ENCODE results near the gene REC8.
A peak's percentile ranks its signal among the peaks of the same experiment; 100 is the strongest.

REC8 gene

GRCh38 chr14:24185741-24186140 is 13.9 kb downstream of the REC8 start:
- no peaks in the 10 kb centered on the region for H3K27me3 Mint-ChIP-seq (ENCODE audit: low read depth)
- peak overlapping the region in 2 of 3 experiments; percentile 47 to 55 for H3K4me3 Mint-ChIP-seq
- TF ChIP-seq, protein P1, sequence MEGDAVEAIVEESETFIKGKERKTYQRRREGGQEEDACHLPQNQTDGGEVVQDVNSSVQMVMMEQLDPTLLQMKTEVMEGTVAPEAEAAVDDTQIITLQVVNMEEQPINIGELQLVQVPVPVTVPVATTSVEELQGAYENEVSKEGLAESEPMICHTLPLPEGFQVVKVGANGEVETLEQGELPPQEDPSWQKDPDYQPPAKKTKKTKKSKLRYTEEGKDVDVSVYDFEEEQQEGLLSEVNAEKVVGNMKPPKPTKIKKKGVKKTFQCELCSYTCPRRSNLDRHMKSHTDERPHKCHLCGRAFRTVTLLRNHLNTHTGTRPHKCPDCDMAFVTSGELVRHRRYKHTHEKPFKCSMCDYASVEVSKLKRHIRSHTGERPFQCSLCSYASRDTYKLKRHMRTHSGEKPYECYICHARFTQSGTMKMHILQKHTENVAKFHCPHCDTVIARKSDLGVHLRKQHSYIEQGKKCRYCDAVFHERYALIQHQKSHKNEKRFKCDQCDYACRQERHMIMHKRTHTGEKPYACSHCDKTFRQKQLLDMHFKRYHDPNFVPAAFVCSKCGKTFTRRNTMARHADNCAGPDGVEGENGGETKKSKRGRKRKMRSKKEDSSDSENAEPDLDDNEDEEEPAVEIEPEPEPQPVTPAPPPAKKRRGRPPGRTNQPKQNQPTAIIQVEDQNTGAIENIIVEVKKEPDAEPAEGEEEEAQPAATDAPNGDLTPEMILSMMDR (IDR thresholded peaks at IDR 0.05; ENCODE audit: unreplicated experiment in 3 of 3), result no peak
- H3K36me3 Mint-ChIP-seq (ENCODE audit: low read depth), result peaks cover 29% of the 10 kb centered on the region
- peaks cover 29% of the 10 kb centered on the region for H3K4me1 Mint-ChIP-seq
- no peaks in the 10 kb centered on the region for H3K9me3 Mint-ChIP-seq
- no peak overlapping the region for H3K27ac Mint-ChIP-seq

DNA sequence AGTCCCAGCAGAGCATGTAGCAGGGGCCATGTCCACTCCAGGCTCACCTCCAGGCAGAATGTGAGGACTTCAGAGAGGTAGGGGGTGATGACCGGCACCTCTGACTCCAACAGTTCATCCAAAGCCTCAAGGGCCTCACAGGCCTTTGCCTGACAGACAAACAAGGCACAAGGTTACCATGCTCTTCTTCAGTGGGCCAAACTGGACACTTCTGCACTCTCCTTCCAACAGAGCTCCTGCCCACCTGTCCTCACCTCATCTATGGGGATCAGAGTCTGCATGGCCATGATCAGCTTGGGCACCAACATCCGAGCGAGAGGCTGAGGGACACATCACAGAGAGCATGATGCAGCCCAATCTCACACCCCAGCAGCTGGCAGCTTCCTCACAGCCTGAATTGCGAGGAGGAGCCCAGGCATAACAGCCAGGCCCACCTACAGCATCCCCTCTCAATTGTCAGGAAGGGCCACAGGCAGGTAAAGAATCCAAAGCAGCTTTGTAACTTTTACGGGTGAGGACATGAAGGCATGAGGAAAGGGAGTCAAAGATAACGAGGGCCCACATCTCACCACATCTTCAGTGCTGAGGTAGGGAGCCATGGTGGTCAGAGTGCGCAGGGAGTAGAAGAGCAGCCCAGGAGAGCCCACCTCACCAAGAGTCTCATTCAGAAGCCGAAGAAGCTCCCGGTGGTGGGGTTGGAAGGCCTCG is 15.1 kb downstream of the REC8 start:
- H3K27me3 Mint-ChIP-seq (ENCODE audit: low read depth), result no peaks in the 10 kb centered on the region
- peaks cover 29% of the 10 kb centered on the region for H3K4me1 Mint-ChIP-seq
- TF ChIP-seq, protein P1 (IDR thresholded peaks at IDR 0.05; ENCODE audit: unreplicated experiment in 3 of 3), result no peak
- peaks cover 28% of the 10 kb centered on the region for H3K36me3 Mint-ChIP-seq (ENCODE audit: low read depth)
- H3K27ac Mint-ChIP-seq, result no peak overlapping the region
- peak overlapping the region; percentile 93 to 95 (median 94) for H3K4me3 Mint-ChIP-seq
- no peaks in the 10 kb centered on the region for H3K9me3 Mint-ChIP-seq

DNA sequence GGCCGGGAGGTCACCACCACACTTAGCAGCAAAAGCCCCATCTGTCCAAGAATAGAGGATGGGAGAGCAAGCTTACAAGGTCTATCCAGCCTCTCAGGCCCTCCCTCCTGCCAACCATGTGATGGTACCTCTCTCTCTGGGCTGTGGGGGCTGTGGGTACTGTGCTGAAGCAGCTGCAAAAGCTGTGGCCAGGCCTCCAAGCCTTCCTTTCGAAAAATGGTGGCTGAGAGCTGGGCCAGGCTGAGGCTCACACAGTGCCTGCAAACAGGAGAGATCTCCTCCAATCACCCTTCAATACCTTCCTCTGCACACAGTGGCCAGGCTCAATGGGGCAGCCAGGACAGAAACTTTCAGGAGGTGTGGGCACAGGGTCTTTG is 15.6 kb downstream of the REC8 start:
- Mint-ChIP-seq H3K9me3 (no peaks in the 10 kb centered on the region), H3K27me3 (ENCODE audit: low read depth) (no peaks in the 10 kb centered on the region), H3K36me3 (ENCODE audit: low read depth) (peaks cover 28% of the 10 kb centered on the region), H3K4me1 (peaks cover 29% of the 10 kb centered on the region), H3K4me3 (peak overlapping the region; percentile 93 to 95 (median 94)), H3K27ac (peak overlapping the region; percentile 44 to 90 (median 88))
- TF ChIP-seq, protein P1 (IDR thresholded peaks at IDR 0.05; ENCODE audit: unreplicated experiment in 3 of 3), result no peak

DNA sequence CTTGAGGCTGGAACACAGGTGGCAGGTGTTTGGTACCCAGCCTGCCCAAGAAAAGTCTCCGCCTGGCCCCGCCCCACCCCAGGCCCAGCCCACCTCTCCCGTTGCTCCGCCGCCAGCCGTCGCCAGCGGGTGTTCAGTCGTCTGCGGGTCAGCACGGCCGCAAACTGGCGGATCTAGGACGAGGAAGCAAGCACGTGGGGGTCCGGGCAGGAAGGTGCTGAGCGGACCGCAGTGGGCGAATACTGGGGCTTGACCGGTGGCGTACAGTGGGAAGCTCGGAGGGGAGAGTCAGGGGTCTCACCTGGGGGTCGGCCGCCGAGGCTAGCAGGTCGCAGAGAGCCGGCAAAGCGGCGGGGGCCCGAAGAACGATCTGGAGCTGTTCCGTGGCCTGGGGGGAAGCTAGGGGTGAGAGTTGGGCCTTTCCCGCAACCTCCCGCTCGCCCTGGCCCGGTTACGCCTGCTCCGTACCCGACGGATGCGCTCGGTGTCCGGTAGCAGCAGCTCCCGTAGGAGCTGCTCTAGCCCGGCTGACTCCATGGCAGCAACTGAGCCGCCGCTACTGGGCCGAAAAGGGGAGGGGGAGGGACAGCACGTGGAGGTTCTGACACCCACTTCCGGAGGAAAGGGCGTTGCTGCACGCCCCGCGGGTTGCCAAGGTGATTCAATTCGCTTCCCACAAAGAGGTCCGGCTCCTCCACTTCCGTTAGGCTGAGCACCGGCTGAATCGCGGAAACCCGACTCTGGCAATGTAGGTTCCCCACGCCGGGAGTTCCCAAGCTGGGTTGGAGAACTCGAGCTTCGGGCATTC is 16.6 kb downstream of the REC8 start, which contains the start of gene IPO4:
IPO4 (minus strand) TSS at position 566 of the 808 bp plus-strand sequence; CDS start at position 537, 29 bp downstream.
- Mint-ChIP-seq H3K36me3 (ENCODE audit: low read depth) (peaks cover 30% of the 10 kb centered on the region), H3K27ac (peak within 1 kb of the TSS; percentile 44 to 90 (median 88)), H3K27me3 (ENCODE audit: low read depth) (no peaks in the 10 kb centered on the region), H3K4me3 (peak within 1 kb of the TSS; percentile 93 to 95 (median 94)), H3K4me1 (peaks cover 29% of the 10 kb centered on the region), H3K9me3 (no peaks in the 10 kb centered on the region)
- TF ChIP-seq, protein P1 (IDR thresholded peaks at IDR 0.05; ENCODE audit: unreplicated experiment in 3 of 3), result no peak

DNA sequence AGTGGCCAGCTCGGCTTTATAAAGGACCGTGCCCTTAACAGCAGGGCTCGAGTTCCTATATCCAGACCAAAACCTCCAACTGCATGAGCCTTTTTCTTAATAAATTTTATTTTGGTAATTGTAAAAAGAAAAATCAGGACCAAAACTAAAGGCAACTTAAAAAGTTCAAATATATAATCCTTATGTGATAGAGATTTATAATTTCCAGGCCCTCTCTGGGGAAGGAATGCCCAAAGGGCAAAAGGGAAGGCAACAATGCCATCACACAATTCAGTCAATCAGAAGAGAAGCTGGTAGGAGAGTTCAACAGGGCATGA is 17.1 kb downstream of the REC8 start:
- peaks cover 31% of the 10 kb centered on the region for H3K4me1 Mint-ChIP-seq
- peak overlapping the region; percentile 44 to 90 (median 88) for H3K27ac Mint-ChIP-seq
- H3K9me3 Mint-ChIP-seq, result no peaks in the 10 kb centered on the region
- TF ChIP-seq, protein P1 (IDR thresholded peaks at IDR 0.05; ENCODE audit: unreplicated experiment in 3 of 3), result no peak
- H3K36me3 Mint-ChIP-seq (ENCODE audit: low read depth), result peaks cover 29% of the 10 kb centered on the region
- no peaks in the 10 kb centered on the region for H3K27me3 Mint-ChIP-seq (ENCODE audit: low read depth)
- H3K4me3 Mint-ChIP-seq, result peak overlapping the region; percentile 93 to 95 (median 94)

All from nephron (organoid).